K562 (cell line): ENCODE data around the gene KCNK7. TPM values are rescaled to one million over a fixed set of nuclear protein-coding genes. Genes with fewer than 3 reads are reported as not detected.
A peak's percentile ranks its signal among the peaks of the same experiment; 100 is the strongest.

Experiments used
- AFF4 ChIP-seq: sonication (generic); formaldehyde crosslinking; IDR thresholded peaks from 2 replicates; pipeline ENCODE4 v1.8.0; 2023; ENCODE audit warnings: mild to moderate bottlenecking, missing genetic modification reagents
- CBX1 ChIP-seq: sonication (generic); IDR thresholded peaks from 2 replicates; pipeline ENCODE4 v1.6.1; 2016; ENCODE audit warnings: antibody characterized with exemption, low read depth, mild to moderate bottlenecking
- ETV5 ChIP-seq: sonication (generic); formaldehyde crosslinking; IDR thresholded peaks from 2 replicates; pipeline ENCODE4 v1.4.0; 2020; ENCODE audit warnings: low read depth, mild to moderate bottlenecking, missing genetic modification reagents
- GTF2F1 ChIP-seq: IDR thresholded peaks from 2 replicates; pipeline ENCODE4 v1.6.1; 2011; ENCODE audit warnings: low read depth, low read length, improper control_type of control experiment
- HMGN3 ChIP-seq: IDR thresholded peaks from 2 replicates; pipeline ENCODE4 v1.6.1; 2011; ENCODE audit warnings: borderline replicate concordance, low read depth, mild to moderate bottlenecking, mixed read lengths, low read length; ENCODE audit not compliant: insufficient read length; ENCODE audit errors: extremely low read depth
- KLF13 ChIP-seq: fragments of 450-650 bp; IDR thresholded peaks from 2 replicates; pipeline ENCODE4 v1.6.1; 2016; ENCODE audit warnings: missing genetic modification characterization, low read depth, mild to moderate bottlenecking, missing compliant biosample characterization, moderate library complexity, borderline replicate concordance
- MAZ ChIP-seq, 2 experiments: fragments of 450-650 bp in 1 of 2; sonication (generic) in 1 of 2; formaldehyde crosslinking; IDR thresholded peaks in 1 of 2; conservative IDR thresholded peaks in 1 of 2; 2 replicates each; pipeline versions ENCODE4 v1.4.0 to v1.5.0; 2020; ENCODE audit warnings: mild to moderate bottlenecking in 1 of 2, missing genetic modification reagents in 1 of 2
- NFE2L1 ChIP-seq: fragments of 450-650 bp; IDR thresholded peaks from 2 replicates; pipeline ENCODE4 v1.6.1; 2016; ENCODE audit warnings: missing genetic modification characterization, low read depth, mild to moderate bottlenecking, missing compliant biosample characterization, moderate library complexity, borderline replicate concordance
- PCBP1 ChIP-seq: fragments of 200-400 bp; formaldehyde crosslinking; IDR thresholded peaks from 2 replicates; pipeline ENCODE4 v1.6.1; 2018; ENCODE audit warnings: mild to moderate bottlenecking, low read depth, low read length; ENCODE audit not compliant: poor library complexity, severe bottlenecking
- REST ChIP-seq, 2 experiments: fragments of 450-650 bp; formaldehyde crosslinking in 1 of 2; IDR thresholded peaks; 2 replicates each; pipeline versions ENCODE4 v1.4.0 to v1.6.1; 2014 to 2020; ENCODE audit warnings: mild to moderate bottlenecking in 2 of 2, borderline replicate concordance in 1 of 2, low read depth in 1 of 2
- SAFB2 ChIP-seq: fragments of 200-400 bp; formaldehyde crosslinking; IDR thresholded peaks from 2 replicates; pipeline ENCODE4 v1.6.1; 2018; ENCODE audit warnings: borderline replicate concordance, low read length, low read depth, moderate library complexity; ENCODE audit not compliant: severe bottlenecking
- SLC30A9 ChIP-seq: fragments of 250-450 bp; sonication (Bioruptor Pico); IDR thresholded peaks from 2 replicates; pipeline ENCODE4 v1.8.0; 2022; ENCODE audit warnings: mild to moderate bottlenecking, moderate library complexity
- ZNF274 ChIP-seq: IDR thresholded peaks from 2 replicates; pipeline ENCODE4 v1.6.1; 2011; ENCODE audit warnings: low read depth, mild to moderate bottlenecking, low read length, moderate library complexity, borderline replicate concordance
- polyA plus RNA-seq, 8 experiments: library from polyadenylated mRNA; depleted of rRNA in 4 of 8; stranded (reverse) in 5 of 8; unstranded in 3 of 8; fragments of >200 nt; fragmentation: Nextera tagmentation in 2 of 8; fragmentation: Illumina TruSeq in 1 of 8; extraction: Ambion mirVana in 2 of 8; extraction: Trizol in 1 of 8; gene quantifications; 2 replicates each; pipeline versions ENCODE4 v1.2.1 to v1.2.3, GENCODE V29; 2011 to 2014; ENCODE audit warnings: inconsistent platforms in 1 of 8, missing spikeins in 1 of 8
- total RNA-seq, 7 experiments: library from RNA; depleted of rRNA in 6 of 7; stranded (reverse); fragments of >200 nt in 6 of 7; fragmentation: Illumina TruSeq in 2 of 7; extraction: Trizol in 2 of 7; gene quantifications; 2 replicates each; pipeline versions ENCODE4 v1.2.1 to v1.2.3, GENCODE V29; 2011 to 2021; ENCODE audit warnings: low replicate concordance in 1 of 7

KCNK7 gene
- total and polyA plus RNA-seq, 9 of the 15 experiments (the other 6 are each of a cell fraction or from before 2014, with no cell fraction given): 0.07 to 0.40 TPM; not detected in 7

- peak; percentile 3; the same call in 1 of the 2 replicates for TF ChIP-seq REST (IDR thresholded peaks at IDR 0.05; ENCODE audit: borderline replicate concordance)
- TF ChIP-seq REST (CRISPR knock-in tag; IDR thresholded peaks at IDR 0.05; ENCODE audit: low read depth): no peak
- TF ChIP-seq MAZ (CRISPR knock-in tag; conservative IDR thresholded peaks at IDR 0.05 in 1 of 2, IDR thresholded peaks at IDR 0.05 in 1 of 2): peak; percentile 63 to 97; a peak in 2 of 4 replicates
- TF ChIP-seq ETV5 (CRISPR knock-in tag): no peak
- peak; percentile 70 for TF ChIP-seq HMGN3
- peak; percentile 54 for TF ChIP-seq PCBP1
- TF ChIP-seq SLC30A9 (CRISPR knock-in tag): no peak
- TF ChIP-seq CBX1: no peak
- no peak for TF ChIP-seq ZNF274
- TF ChIP-seq NFE2L1 (tag): no peak
- no peak for TF ChIP-seq AFF4 (CRISPR knock-in tag)
- TF ChIP-seq GTF2F1: no peak
- TF ChIP-seq KLF13 (tag): no peak
- no peak for TF ChIP-seq SAFB2
These were observed 37.3 kb downstream of the KCNK7 start, which contains the start of gene LTBP3 (continued) for GRCh38 chr11:65558002-65558929.
